HT1080 (cell line): ENCODE data around the gene PDE8B. TPM values are rescaled to one million over a fixed set of nuclear protein-coding genes. Genes with fewer than 3 reads are reported as not detected.
A peak's percentile ranks its signal among the peaks of the same experiment; 100 is the strongest.

Experiments used
- DNase-seq: peaks from one replicate; pipeline ENCODE4 v3.0.0-alpha.2; 2015; ENCODE audit warnings: low read depth
- total RNA-seq: library from RNA; depleted of rRNA; stranded (reverse); fragments of >200 nt; shearing (Covaris generic); gene quantifications from 2 replicates; pipeline ENCODE4 v1.2.3, GENCODE V29; 2014

Gene PDE8B
- total RNA-seq, 1 experiment from 2014 or later = 0.82 TPM

DNA sequence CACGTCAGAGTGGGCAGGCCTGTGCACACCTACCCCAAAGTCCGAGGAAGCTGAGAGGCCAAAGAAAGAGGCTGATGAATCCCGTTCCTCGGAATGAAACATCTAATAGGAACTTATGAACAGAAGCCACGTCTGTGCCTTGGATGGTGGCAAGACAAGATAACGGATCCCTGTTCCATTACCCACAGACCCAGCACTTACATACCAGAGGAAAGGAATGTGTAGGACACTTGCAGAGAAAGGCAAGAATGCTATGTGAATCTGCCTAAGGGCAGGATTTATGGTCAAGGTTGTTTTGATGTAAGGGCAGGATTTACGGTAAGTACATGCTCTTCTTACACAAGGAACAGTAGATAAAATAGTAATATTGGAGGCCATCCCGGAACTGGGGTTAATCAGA lies 188.4 kb downstream of the PDE8B start:
- no peak for DNase-seq

DNA sequence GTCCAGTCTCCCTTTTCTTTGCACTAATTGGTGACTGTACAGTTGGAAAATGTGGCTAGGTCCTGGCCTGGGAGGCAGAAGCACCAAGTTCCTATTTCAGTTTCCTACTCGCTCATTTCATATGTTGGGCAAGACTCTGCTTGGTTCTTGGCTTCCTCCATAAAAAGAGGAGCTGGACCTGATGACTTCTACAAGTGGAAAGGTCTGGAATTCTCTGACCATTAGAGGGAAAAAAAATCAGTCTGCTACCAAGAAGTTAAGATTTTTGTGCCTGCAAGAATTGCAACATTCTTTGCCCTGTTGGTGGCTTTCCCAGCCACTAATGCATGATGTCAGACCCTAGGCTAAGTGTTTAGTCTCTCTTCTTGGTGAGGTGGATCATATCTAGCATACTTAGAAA lies 190.2 kb downstream of the PDE8B start:
- no peak for DNase-seq

DNA sequence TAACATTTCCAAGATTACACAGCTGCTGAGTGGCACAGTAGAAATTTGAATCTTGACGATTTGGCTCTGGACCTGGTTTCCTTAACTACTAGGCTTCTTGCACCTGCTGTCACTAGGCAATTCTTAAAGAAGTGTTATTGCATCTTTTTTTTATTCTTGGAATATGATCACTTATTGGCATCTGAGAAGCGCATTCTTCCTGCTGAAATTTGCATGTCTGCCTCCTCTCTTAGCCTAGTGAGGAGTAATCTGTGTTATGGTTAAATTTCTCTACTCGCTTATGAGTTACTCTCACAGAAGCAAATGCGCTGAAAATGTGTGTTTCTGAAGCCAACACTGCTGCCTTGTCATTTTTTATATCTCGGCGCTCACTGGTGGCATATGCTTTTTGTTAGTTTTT lies 192.3 kb downstream of the PDE8B start:
- no peak for DNase-seq

DNA sequence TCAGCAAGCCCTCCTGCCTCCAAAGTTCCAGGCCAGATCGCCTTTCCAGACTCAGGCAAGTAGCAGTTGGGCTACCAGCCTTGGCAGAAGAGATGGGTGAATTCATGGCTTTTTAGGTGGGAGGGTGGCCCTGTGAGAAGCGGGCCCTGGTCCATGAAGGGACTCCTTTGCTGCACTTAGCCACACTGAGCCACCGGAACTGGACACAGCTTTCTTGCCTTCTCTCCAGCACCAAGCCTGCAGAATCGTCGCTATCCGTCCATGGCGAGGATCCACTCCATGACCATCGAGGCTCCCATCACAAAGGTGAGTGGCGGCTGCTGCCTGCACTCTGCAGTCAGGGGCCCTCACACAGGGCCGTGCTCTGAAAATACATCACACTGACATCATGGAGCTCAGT lies 196.7 kb downstream of the PDE8B start:
- no peak for DNase-seq

DNA sequence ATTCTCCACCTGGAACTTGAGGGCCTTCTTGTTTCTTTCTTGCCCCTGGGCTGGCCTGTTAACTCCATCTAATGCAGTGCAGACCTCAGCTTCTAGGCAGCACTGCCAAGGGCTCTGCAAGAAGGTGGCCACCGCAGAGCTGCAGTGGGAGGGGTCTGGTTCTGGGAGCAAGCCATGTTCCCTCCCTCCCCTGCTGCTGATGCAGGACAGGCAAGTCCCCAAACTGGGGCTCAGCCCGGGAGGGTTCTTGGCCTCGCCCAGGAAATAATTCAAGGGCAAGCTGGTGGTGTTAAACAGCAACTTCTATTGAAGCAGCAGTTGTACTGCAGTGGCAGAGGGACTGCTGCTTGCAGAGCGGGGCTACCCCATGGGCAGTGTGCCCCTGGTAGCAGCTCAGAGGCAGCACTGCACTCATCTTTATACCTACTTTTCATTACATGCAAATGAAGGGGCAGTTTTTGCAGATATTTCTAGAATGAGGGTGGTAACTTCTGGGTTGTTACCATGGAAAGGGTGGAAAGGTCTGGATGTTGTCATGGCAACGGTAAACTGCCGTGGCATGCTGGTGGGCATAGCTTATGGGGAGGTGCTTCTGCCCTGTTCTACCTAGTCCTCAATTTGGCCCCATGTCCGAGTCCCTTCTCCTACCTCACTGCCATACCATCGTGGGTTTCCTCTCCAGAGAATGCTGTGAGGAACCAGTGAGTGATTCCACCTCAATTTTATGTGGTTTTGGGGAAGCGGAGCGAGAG lies 199.6 kb downstream of the PDE8B start:
- no peak for DNase-seq

DNA sequence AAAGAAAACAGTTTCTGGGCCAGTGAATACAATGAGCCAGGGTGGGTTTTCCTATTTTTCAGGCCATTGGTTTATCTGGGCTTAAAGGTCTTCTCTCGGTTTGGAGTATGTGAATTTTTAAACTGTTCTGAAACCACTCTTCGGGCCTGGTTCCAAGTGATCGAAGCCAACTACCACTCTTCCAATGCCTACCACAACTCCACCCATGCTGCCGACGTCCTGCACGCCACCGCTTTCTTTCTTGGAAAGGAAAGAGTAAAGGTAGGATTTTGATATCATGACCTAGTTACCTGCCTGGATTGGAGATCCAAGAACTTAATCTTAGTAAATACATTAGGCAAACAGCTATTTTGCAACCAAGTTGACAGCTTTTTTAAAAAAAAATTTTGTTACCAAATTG lies 202.6 kb downstream of the PDE8B start:
- DNase-seq = no peak

DNA sequence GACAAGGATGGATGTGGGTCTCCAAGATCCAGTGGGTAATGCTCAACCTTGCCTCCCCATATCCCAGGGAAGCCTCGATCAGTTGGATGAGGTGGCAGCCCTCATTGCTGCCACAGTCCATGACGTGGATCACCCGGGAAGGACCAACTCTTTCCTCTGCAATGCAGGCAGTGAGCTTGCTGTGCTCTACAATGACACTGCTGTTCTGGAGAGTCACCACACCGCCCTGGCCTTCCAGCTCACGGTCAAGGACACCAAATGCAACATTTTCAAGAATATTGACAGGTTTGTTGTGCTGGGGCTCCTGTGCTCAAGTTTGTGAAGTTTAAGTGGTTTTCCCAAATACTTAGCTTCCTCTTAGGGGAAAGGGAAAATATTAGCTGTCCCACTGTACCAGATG lies 207.7 kb downstream of the PDE8B start:
- DNase-seq = no peak

DNA sequence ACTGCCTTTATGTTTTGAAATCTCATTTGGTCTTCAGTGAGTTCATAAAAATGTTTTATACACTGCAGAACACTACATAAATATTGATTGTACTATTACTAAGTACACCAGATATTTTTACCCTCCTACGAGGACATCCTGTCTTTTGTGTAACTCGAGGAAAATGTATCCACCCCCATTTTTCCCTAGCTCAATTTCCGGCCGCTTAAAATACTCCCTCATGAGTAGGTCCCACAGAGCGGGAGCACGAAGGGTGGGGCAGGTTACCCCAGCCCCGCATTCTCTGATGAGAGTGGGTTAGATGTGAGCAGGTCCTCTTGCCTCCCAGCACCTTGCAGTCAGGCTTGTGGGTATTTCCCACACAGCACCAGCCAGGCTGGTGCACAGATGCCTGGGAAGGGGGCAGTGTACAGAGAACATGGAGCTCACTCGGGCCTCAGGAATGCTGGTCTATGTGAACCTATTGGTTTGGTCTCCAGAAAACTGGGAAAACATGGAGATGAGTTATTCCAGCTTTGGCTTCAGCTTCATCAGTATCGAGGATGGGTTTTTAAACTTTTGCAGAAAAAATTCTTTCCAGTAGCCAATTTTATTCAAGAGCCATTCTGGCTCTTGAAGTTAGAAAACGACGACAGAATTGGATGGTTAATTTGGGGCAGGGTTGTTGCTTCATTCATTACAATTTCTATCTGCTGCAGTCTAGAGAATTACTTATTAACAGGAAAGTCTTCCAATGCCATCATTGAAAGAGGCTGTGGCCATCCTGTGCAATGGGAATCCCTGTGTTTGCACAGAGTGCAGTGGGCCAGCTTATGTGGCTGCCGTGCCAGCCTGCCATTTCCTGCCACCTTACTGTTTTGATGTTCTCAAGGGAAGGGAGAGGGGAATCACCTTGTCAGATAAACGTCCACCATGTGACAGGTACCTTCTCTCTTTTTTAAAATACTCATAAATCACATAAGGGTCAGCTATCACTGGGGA lies 208.4 kb downstream of the PDE8B start:
- DNase-seq = peak; percentile 44

DNA sequence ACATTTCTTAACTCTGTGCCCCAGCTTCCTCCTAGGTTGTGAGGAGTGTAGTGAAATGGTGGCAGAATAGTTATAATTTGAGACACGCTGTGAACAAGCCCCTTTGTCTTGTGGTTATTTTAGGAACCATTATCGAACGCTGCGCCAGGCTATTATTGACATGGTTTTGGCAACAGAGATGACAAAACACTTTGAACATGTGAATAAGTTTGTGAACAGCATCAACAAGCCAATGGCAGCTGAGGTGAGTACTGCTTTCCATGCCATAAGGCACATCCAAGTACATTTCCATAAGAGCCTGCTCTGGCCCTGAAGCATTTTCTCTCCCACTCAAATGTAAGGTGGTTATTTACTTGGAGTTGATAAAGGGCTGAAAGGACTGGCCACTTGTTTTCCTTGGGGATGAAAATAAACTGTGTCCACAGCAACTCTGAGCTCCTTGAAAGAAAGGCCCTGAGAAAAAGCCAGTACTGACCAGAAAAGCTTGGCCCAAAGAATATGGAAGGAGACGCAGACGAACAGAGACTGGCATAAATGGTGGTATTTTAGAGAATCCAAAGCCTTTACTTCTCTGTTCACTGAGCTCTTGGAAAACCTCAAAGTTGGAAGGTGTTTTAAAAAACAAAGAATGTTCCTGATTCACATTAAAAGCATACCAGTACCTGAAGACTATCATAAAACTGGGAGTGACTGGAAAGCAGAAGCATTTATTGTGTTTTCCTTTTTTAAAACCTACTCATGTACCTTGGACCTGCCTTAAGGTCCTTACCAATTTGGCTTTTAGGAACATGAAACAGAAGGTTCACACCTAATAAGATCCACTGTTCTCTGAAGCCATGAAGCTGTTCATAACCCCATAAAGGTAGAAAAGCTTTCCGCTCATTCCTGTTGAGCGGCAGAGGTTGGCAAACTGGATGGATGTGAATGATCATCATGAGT lies 209.4 kb downstream of the PDE8B start:
- no peak for DNase-seq

DNA sequence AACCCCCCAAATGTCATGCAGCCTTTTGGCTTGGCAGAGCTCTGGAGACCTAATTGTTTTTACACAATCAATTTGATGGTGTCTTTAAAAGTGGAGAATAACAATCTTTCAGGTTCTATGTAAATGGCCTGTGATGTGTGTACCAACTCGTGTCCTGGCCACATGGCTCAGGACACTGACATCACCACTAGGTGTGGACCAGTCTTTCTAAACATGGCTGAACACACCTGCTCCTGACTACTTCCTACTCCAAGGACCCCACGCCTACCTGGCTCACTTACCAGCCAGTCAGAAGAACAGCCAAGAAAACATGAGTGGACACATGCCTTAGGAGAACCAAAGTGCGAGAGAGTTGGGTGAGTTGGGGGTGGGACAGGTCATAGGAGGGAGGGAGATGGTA lies 210.5 kb downstream of the PDE8B start:
- no peak for DNase-seq

DNA sequence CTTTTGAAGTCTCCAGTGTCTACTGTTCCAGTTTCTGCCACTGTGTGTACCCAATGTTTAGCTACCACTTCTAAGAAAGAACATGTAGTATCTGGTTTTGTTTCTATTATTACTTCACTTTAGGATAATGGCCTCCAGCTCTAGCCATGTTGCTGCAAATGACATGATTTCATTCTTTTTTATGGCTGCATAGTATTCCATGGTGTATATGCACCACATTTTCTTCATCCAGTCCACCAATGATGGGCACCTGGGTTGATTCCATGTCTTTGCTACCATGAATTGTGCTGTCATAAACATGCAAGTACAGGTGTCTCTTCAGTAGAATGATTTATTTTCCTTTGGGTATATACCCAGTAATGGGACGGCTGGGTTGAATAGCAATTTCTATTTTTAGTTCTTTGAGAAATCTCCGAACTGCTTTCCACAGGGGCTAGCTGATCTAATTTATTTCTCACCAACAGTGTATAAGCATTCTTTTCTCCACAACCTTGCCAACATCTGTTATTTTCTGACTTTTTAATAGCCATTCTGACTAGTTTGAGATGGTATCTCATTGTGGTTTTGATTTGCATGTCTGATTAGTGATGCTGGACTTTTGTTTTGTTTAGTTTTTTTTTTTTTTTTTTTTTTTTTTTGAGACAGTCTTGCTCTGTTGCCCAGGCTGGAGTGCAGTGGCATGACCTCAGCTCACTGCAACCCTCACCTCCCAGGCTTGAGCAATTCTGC lies 212.7 kb downstream of the PDE8B start:
- no peak for DNase-seq

DNA sequence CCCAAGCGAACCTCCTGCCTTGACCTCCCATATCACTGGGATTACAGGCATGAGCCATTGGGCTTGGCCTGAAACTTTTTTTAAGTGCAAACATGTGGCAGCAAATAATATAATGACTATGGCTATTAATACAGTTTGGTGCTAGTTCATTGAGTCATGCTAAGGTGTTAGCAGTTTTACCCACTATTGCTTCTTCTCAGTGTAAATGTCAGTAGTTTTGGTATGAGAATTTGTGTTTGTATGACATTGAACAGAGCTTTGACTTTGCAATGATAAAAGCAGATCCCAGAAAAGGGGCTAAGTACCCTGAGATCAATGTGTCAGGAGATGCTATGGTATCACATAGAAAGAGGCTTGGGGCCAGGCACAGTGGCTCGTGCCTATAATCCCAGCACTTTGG lies 214.4 kb downstream of the PDE8B start:
- DNase-seq = no peak

DNA sequence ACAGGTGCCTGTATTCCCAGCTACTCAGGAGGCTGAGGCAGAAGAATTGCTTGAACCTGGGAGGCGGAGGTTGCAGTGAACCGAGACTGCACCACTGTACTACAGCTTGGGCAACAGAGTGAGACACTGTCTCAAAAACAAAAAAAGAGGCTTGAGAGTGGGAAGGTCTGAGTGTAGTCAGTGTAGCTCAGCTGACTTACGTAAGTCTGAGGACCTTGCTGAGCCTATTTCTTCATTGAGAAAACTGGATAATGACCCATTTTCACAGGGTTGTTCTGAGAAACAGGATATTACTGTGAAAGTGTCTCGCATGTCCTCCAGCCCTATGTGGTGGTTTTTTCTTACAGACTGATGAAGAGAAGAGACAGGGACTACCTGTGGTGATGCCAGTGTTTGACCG lies 214.9 kb downstream of the PDE8B start:
- DNase-seq = no peak

DNA sequence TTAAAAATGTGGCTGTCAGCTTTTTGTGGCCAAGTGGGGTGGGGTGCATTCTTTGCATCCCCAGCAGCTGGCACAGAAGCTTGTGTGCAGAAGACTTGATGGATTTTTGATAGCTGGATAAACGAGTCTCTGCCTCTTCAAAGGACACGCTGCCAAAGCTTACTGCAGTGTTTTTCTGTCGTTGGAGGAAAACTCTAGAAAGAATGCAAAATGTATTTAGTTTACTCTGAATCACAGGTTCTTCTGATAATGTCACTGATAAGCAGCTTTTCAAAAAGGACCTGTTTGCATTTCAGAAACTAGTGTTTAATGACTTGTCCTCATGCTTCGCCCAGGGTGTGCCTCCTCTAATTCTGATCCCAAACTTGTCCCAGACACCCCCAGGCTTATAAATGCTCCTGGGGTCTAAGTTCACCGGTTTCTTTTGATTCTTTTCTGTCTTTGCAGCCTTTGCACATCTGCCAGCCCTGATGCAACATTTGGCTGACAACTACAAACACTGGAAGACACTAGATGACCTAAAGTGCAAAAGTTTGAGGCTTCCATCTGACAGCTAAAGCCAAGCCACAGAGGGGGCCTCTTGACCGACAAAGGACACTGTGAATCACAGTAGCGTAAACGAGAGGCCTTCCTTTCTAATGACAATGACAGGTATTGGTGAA lies 215.6 kb downstream of the PDE8B start:
- no peak for DNase-seq

DNA sequence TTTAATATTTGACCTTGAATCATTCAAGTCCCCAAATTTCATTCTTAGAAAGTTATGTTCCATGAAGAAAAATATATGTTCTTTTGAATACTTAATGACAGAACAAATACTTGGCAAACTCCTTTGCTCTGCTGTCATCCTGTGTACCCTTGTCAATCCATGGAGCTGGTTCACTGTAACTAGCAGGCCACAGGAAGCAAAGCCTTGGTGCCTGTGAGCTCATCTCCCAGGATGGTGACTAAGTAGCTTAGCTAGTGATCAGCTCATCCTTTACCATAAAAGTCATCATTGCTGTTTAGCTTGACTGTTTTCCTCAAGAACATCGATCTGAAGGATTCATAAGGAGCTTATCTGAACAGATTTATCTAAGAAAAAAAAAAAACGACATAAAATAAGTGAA lies 216.2 kb downstream of the PDE8B start:
- peak; percentile 67 for DNase-seq

DNA sequence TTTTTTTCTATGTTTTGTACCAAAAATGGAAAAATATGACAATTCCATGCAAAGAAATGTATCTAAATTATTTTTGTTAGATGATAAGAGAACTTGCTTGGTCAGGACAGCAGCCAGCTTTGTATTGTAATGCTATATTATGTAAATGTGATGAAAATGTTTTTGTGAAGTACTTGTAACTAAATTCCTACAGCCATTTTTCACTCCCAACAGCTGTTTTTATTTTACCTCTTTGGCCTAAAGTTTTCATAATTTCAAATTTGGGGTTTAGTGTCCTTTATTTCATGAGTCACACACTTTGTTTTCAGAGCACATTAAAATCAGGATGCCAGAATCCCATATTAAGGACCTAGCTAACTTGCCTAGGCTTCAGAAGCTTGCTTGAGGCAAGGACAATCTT lies 217.5 kb downstream of the PDE8B start:
- no peak for DNase-seq

DNA sequence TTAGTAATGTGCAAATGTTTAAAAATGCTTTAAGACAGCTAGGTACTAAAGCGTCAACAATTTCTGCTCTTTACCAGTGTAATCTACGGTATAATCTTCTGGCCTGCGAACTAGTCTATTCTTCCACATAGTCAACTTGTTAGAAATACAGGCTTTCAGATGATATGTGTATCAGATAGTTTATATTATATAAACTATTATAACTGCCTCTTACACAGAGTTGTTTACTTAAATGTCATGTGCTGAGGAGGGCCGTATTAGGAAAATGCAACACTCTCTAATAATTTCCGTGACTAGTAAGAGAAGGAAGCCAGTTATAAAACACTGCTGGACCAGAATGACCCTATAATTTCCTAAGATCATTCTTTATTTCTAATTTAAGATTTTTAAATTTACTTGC lies 218.0 kb downstream of the PDE8B start:
- DNase-seq = no peak

DNA sequence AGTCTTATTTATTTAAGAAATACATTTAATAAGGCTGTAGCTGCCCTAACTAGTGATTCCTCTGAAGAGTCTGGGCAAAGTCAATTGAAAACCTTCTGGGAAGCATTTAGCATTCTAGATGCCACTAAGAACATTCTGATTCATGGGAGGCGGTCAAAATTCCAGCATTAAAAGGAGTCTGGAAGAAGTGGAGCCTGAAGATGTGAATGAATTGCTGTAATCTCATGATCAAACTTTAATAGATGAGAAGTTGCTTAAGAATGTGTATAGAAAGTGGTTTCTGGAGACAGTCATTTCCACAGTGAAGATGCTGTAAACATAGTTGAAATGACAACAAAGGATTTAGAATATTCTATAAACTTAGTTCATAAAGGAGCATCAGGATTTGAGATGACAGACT lies 220.2 kb downstream of the PDE8B start:
- DNase-seq = no peak

DNA sequence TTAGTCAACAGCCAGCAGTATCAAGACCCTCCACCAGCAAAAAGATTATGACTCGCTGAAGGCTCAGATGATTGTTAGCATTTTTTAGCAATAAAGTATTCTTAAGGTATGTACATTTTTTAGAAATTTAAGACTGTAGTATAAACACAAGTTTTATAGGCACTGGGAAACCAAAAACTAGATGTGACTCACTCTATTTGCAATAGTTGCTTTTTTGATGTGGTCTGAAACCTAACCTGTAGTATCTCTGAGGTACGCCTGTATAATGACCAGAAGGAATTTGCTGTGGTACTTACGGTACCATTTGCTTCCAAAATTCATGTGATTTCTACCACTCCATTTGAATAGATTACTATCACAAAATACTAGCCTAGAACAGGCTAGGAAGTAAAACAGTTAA lies 220.8 kb downstream of the PDE8B start:
- DNase-seq = peak; percentile 59

DNA sequence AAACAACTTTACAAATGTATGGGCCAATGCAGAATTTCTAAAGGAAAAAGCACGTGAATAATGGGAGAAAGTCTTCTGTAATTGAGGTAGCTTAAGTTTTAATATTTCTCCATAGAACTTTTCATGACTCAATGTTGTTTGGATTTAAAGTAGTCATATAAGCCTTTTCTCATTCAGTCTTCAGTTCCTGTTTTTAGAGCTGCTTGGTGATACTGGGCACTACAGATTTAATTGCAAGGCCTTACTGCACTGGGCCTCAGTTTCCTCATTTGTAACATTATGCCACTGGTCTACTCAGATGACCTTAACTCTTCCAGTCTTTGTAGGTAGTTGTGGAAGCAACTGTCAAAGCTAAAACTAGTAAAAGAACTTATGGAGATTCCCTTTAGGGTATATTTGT lies 221.2 kb downstream of the PDE8B start:
- DNase-seq = no peak
